OCI-M2 (cell line): ENCODE measurements around the gene ANKRD60.

Experiments
- DNase-seq: peaks from one replicate; lab custom pipeline; 2025; ENCODE audit not compliant: unreplicated experiment; lab: John Stamatoyannopoulos, UW

The ANKRD60 gene

GRCh38 chr20:58228484-58229197 lies at the start of gene ANKRD60:
Gene ANKRD60, minus strand, starts transcription at chr20:58228653. Its CDS starts 0 bp downstream, at chr20:58228653.
- no peak for DNase-seq

- no peak for DNase-seq
These were observed 49.4 kb upstream of the ANKRD60 start for GRCh38 chr20:58277578-58278472.

- no peak for DNase-seq
These were observed 48.7 kb upstream of the ANKRD60 start for GRCh38 chr20:58277107-58277506.

GRCh38 chr20:58274384-58274783 lies 45.9 kb upstream of the ANKRD60 start:
- no peak for DNase-seq

GRCh38 chr20:58271606-58272351 lies 43.3 kb upstream of the ANKRD60 start:
- DNase-seq, result no peak

- no peak for DNase-seq
These were observed 40.6 kb upstream of the ANKRD60 start for GRCh38 chr20:58268936-58269619.

GRCh38 chr20:58268421-58268821 lies 40.0 kb upstream of the ANKRD60 start:
- no peak for DNase-seq

GRCh38 chr20:58267389-58268215 lies 39.1 kb upstream of the ANKRD60 start:
- DNase-seq, result no peak

- DNase-seq, result no peak
These were observed 35.8 kb upstream of the ANKRD60 start for GRCh38 chr20:58264271-58264670.

GRCh38 chr20:58261660-58262059 lies 33.2 kb upstream of the ANKRD60 start:
- DNase-seq, result no peak

- no peak for DNase-seq
These were observed 31.6 kb upstream of the ANKRD60 start for GRCh38 chr20:58260006-58260405.

- no peak for DNase-seq
These were observed 28.4 kb upstream of the ANKRD60 start for GRCh38 chr20:58256842-58257241.

GRCh38 chr20:58256307-58256706 lies 27.9 kb upstream of the ANKRD60 start:
- DNase-seq, result no peak

- no peak for DNase-seq
These were observed 26.4 kb upstream of the ANKRD60 start for GRCh38 chr20:58254890-58255289.

- no peak for DNase-seq
These were observed 23.6 kb upstream of the ANKRD60 start for GRCh38 chr20:58251979-58252591.

GRCh38 chr20:58251348-58251978 lies 23.0 kb upstream of the ANKRD60 start:
- no peak for DNase-seq

- no peak for DNase-seq
These were observed 17.9 kb upstream of the ANKRD60 start for GRCh38 chr20:58246346-58246745.

- no peak for DNase-seq
These were observed 17.5 kb upstream of the ANKRD60 start for GRCh38 chr20:58245931-58246330.
